IMR-90 (cell line): ENCODE measurements around the gene FBXO17.

Experiments used
- CTCF ChIP-seq: conservative IDR thresholded peaks from 2 replicates; pipeline ENCODE4 v1.5.1; 2012; ENCODE audit warnings: mild to moderate bottlenecking, low read depth, low read length, improper control_type of control experiment
- MXI1 ChIP-seq: IDR thresholded peaks from 2 replicates; pipeline ENCODE4 v1.6.1; 2012; ENCODE audit warnings: low read depth, mild to moderate bottlenecking, low read length, moderate library complexity, borderline replicate concordance

- TF ChIP-seq CTCF (no peak), MXI1 (no peak)
These were observed 33.6 kb downstream of the FBXO17 start for GRCh38 chr19:38941979-38942378.
